Astrocyte (in vitro differentiated cells and primary cell): Measurements from ENCODE around the gene CAT. TPM values are rescaled to one million over a fixed set of nuclear protein-coding genes. Genes with fewer than 3 reads are reported as not detected.

Experiments used
- DNase-seq: peaks from one replicate; pipeline ENCODE4 v3.0.0-alpha.2; 2010; ENCODE audit warnings: low read depth
- FAIRE-seq: peaks from 2 replicates; lab custom pipeline; 2011; peaks lifted over from hg19 to GRCh38; lab: Jason Lieb, UNC
- H2AFZ ChIP-seq: 2 replicates; pipeline ENCODE4 v1.6.0; 2012; ENCODE audit warnings: low read depth, low read length, inconsistent platforms
- H3K27ac ChIP-seq: 2 replicates; pipeline ENCODE4 v1.5.1; 2011; ENCODE audit warnings: low read depth, low read length, inconsistent platforms
- H3K27me3 ChIP-seq: 2 replicates; pipeline ENCODE4 v1.6.0; 2011; ENCODE audit warnings: low read length, inconsistent platforms; ENCODE audit not compliant: insufficient read depth
- H3K36me3 ChIP-seq: 2 replicates; pipeline ENCODE4 v1.5.1; 2011; ENCODE audit warnings: low read length, inconsistent platforms; ENCODE audit not compliant: insufficient read depth
- H3K4me1 ChIP-seq: 2 replicates; pipeline ENCODE4 v1.5.1; 2011; ENCODE audit warnings: low read length, inconsistent platforms; ENCODE audit not compliant: insufficient read depth
- H3K4me2 ChIP-seq: 2 replicates; pipeline ENCODE4 v1.6.0; 2012; ENCODE audit warnings: low read length, inconsistent platforms
- H3K4me3 ChIP-seq: 2 replicates; pipeline ENCODE4 v1.5.1; 2011; ENCODE audit warnings: low read depth, mild to moderate bottlenecking, low read length, inconsistent platforms; ENCODE audit not compliant: insufficient read depth
- H3K79me2 ChIP-seq: 2 replicates; pipeline ENCODE4 v1.6.0; 2012; ENCODE audit warnings: mild to moderate bottlenecking, low read length, inconsistent platforms; ENCODE audit not compliant: insufficient read depth
- H3K9ac ChIP-seq: 2 replicates; pipeline ENCODE4 v1.6.0; 2012; ENCODE audit warnings: mild to moderate bottlenecking, low read length, inconsistent platforms
- H3K9me3 ChIP-seq: 2 replicates; pipeline ENCODE4 v1.5.1; 2012; ENCODE audit warnings: low read depth, mild to moderate bottlenecking, low read length, inconsistent platforms; ENCODE audit not compliant: insufficient read depth
- H4K20me1 ChIP-seq: 2 replicates; pipeline ENCODE4 v1.6.0; 2012; ENCODE audit warnings: low read length, inconsistent platforms; ENCODE audit not compliant: insufficient read depth
- H3K27ac Mint-ChIP-seq: one replicate; pipeline ENCODE4 v1.8.0; 2021; ENCODE audit warnings: mild to moderate bottlenecking, mixed read lengths; ENCODE audit not compliant: unreplicated experiment
- H3K27me3 Mint-ChIP-seq: one replicate; pipeline ENCODE4 v1.8.0; 2021; ENCODE audit warnings: low read depth, mixed read lengths; ENCODE audit not compliant: unreplicated experiment
- H3K36me3 Mint-ChIP-seq: one replicate; pipeline ENCODE4 v1.8.0; 2021; ENCODE audit warnings: low read depth, mixed read lengths; ENCODE audit not compliant: unreplicated experiment
- H3K4me1 Mint-ChIP-seq: one replicate; pipeline ENCODE4 v1.8.0; 2021; ENCODE audit warnings: low read depth, mixed read lengths; ENCODE audit not compliant: unreplicated experiment
- H3K4me3 Mint-ChIP-seq: one replicate; pipeline ENCODE4 v1.8.0; 2021; ENCODE audit warnings: mild to moderate bottlenecking, moderate library complexity, mixed read lengths; ENCODE audit not compliant: unreplicated experiment
- H3K9me3 Mint-ChIP-seq: one replicate; pipeline ENCODE4 v1.8.0; 2021; ENCODE audit warnings: mild to moderate bottlenecking, mixed read lengths; ENCODE audit not compliant: unreplicated experiment
- CTCF ChIP-seq: IDR thresholded peaks from 2 replicates; pipeline ENCODE4 v1.5.1; 2011; ENCODE audit warnings: low read depth, mild to moderate bottlenecking, inconsistent platforms, low read length, moderate library complexity; ENCODE audit not compliant: insufficient read depth
- EZH2 ChIP-seq: IDR thresholded peaks from 2 replicates; pipeline ENCODE4 v1.6.1; 2012; ENCODE audit warnings: mild to moderate bottlenecking, low read length, inconsistent platforms; ENCODE audit not compliant: insufficient read depth
- total RNA-seq: library from RNA; stranded (reverse); gene quantifications from 2 replicates; pipeline ENCODE4 v1.2.1, GENCODE V29; 2021

Gene CAT
- total RNA-seq, 1 donor from 2014 or later: 17.6 TPM

DNA sequence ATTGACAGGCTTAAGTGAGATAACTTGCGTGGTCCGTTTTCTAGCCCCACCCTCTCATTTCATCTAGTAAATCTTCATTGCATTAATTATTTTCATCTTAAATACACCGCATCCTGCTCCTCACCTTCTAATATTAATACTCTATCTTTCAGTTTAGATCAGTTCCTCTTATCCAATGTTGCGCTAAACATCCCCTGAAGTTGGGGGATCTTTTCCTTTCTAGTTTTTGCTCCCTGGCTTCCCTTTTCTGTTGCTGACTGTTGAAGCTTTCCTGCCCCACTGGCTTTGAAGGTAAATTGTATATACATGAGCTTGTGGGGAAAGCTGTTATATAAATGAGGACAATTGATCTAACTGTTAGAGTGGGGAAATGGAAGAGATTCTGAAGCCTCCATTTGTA lies 7.2 kb downstream of the CAT start:
- H3K27me3 Mint-ChIP-seq: no peaks in the 10 kb centered on the region
- Histone ChIP-seq H4K20me1 (peaks cover 46% of the 10 kb centered on the region), H3K27ac (no peak overlapping the region), H3K4me2 (no peak overlapping the region), H3K36me3 (peaks cover 7% of the 10 kb centered on the region), H3K9ac (no peak overlapping the region), H3K4me1 (peaks cover 6% of the 10 kb centered on the region), H3K9me3 (no peaks in the 10 kb centered on the region), H3K27me3 (no peaks in the 10 kb centered on the region), H3K79me2 (peaks cover 42% of the 10 kb centered on the region), H3K4me3 (no peak overlapping the region), H2AFZ (no peak overlapping the region)
- H3K36me3 Mint-ChIP-seq: peaks cover 3% of the 10 kb centered on the region
- no peak for TF ChIP-seq EZH2
- TF ChIP-seq CTCF: no peak
- no peaks in the 10 kb centered on the region for H3K9me3 Mint-ChIP-seq
- H3K27ac Mint-ChIP-seq: no peak overlapping the region
- H3K4me3 Mint-ChIP-seq: no peak overlapping the region
- DNase-seq (no peak), FAIRE-seq (no peak)
- H3K4me1 Mint-ChIP-seq: peaks cover 13% of the 10 kb centered on the region

- Histone ChIP-seq H3K4me2 (no peak overlapping the region), H3K27me3 (no peaks in the 10 kb centered on the region), H3K4me3 (no peak overlapping the region), H4K20me1 (peaks cover 46% of the 10 kb centered on the region), H3K36me3 (peaks cover 10% of the 10 kb centered on the region), H2AFZ (no peak overlapping the region), H3K27ac (no peak overlapping the region), H3K4me1 (peaks cover 6% of the 10 kb centered on the region), H3K9ac (no peak overlapping the region), H3K79me2 (peaks cover 38% of the 10 kb centered on the region), H3K9me3 (no peaks in the 10 kb centered on the region)
- H3K27ac Mint-ChIP-seq: no peak overlapping the region
- H3K4me1 Mint-ChIP-seq: peaks cover 13% of the 10 kb centered on the region
- H3K9me3 Mint-ChIP-seq: no peaks in the 10 kb centered on the region
- TF ChIP-seq EZH2 (no peak), CTCF (no peak)
- no peak for FAIRE-seq
- no peak for DNase-seq
- peaks cover 3% of the 10 kb centered on the region for H3K36me3 Mint-ChIP-seq
- no peaks in the 10 kb centered on the region for H3K27me3 Mint-ChIP-seq
- no peak overlapping the region for H3K4me3 Mint-ChIP-seq
Measured at GRCh38 chr11:34446386-34446785, 7.7 kb downstream of the CAT start.

- Histone ChIP-seq H3K27me3 (no peaks in the 10 kb centered on the region), H3K4me1 (peaks cover 6% of the 10 kb centered on the region), H3K36me3 (peaks cover 14% of the 10 kb centered on the region), H2AFZ (no peak overlapping the region), H3K9ac (no peak overlapping the region), H3K4me2 (no peak overlapping the region), H3K79me2 (peaks cover 31% of the 10 kb centered on the region), H3K27ac (no peak overlapping the region), H3K9me3 (no peaks in the 10 kb centered on the region), H3K4me3 (no peak overlapping the region), H4K20me1 (peaks cover 46% of the 10 kb centered on the region)
- Mint-ChIP-seq H3K4me3 (no peak overlapping the region), H3K27ac (no peak overlapping the region), H3K4me1 (peaks cover 13% of the 10 kb centered on the region), H3K9me3 (no peaks in the 10 kb centered on the region), H3K27me3 (no peaks in the 10 kb centered on the region), H3K36me3 (peaks cover 4% of the 10 kb centered on the region)
- FAIRE-seq (no peak), DNase-seq (no peak)
- no peak for TF ChIP-seq CTCF
Measured at GRCh38 chr11:34447044-34447443, 8.3 kb downstream of the CAT start.
